ENCODE data around the gene ZC3HAV1. TPM values are rescaled to one million over a fixed set of nuclear protein-coding genes. Genes with fewer than 3 reads are reported as not detected.

Gene ZC3HAV1
- total and polyA plus RNA-seq, 9 of the 15 experiments (the other 6 are each of a cell fraction or from before 2014, with no cell fraction given), result 11.9 to 40.5 (median 23.9) TPM

DNA sequence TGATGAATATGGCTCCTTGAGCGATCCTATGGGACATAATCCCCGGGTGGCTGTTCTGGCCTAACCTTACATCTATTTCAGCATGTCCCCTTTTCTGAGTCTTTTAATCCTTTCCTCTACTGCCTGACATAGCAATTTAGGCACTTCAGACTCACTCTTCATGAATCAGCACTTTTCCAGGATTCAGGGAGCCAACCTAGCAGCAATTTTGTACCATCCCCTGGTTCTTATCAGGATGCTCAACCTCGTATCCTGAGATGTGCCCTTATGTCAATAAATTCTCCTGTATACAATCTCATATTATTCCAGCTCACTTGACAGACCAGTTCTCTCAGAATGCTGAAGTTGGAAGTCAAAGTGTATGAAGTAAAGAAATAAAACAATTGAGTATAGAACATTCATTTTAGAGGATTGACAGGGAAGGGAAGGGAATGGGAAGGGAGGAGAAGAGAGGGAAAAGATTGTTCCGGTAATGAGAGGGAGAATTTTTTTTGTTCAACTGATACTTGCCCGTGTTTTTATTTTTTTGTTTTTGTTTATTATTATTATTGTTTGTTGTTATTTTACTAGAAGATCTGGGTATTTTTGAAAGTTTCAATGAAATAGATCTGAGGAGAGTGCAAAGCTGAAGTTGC, 8.2 kb upstream of the ZC3HAV1 start (continued):
- no peak for TF ChIP-seq ZNF707 (CRISPR knock-in tag; conservative IDR thresholded peaks at IDR 0.05)
- TF ChIP-seq, protein P1, sequence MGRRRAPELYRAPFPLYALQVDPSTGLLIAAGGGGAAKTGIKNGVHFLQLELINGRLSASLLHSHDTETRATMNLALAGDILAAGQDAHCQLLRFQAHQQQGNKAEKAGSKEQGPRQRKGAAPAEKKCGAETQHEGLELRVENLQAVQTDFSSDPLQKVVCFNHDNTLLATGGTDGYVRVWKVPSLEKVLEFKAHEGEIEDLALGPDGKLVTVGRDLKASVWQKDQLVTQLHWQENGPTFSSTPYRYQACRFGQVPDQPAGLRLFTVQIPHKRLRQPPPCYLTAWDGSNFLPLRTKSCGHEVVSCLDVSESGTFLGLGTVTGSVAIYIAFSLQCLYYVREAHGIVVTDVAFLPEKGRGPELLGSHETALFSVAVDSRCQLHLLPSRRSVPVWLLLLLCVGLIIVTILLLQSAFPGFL (CRISPR knock-in tag; IDR thresholded peaks at IDR 0.05), result 0 out of 2 replicates have a peak, but pooled peaks have one; percentile 37
- TF ChIP-seq NFIX (CRISPR knock-in tag; IDR thresholded peaks at IDR 0.05; ENCODE audit: low read depth), result no peak
- TF ChIP-seq, protein P2, sequence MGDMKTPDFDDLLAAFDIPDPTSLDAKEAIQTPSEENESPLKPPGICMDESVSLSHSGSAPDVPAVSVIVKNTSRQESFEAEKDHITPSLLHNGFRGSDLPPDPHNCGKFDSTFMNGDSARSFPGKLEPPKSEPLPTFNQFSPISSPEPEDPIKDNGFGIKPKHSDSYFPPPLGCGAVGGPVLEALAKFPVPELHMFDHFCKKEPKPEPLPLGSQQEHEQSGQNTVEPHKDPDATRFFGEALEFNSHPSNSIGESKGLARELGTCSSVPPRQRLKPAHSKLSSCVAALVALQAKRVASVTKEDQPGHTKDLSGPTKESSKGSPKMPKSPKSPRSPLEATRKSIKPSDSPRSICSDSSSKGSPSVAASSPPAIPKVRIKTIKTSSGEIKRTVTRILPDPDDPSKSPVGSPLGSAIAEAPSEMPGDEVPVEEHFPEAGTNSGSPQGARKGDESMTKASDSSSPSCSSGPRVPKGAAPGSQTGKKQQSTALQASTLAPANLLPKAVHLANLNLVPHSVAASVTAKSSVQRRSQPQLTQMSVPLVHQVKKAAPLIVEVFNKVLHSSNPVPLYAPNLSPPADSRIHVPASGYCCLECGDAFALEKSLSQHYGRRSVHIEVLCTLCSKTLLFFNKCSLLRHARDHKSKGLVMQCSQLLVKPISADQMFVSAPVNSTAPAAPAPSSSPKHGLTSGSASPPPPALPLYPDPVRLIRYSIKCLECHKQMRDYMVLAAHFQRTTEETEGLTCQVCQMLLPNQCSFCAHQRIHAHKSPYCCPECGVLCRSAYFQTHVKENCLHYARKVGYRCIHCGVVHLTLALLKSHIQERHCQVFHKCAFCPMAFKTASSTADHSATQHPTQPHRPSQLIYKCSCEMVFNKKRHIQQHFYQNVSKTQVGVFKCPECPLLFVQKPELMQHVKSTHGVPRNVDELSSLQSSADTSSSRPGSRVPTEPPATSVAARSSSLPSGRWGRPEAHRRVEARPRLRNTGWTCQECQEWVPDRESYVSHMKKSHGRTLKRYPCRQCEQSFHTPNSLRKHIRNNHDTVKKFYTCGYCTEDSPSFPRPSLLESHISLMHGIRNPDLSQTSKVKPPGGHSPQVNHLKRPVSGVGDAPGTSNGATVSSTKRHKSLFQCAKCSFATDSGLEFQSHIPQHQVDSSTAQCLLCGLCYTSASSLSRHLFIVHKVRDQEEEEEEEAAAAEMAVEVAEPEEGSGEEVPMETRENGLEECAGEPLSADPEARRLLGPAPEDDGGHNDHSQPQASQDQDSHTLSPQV (IDR thresholded peaks at IDR 0.05), result 0 out of 2 replicates have a peak, but pooled peaks have one; percentile 15
- TF ChIP-seq, protein P3, sequence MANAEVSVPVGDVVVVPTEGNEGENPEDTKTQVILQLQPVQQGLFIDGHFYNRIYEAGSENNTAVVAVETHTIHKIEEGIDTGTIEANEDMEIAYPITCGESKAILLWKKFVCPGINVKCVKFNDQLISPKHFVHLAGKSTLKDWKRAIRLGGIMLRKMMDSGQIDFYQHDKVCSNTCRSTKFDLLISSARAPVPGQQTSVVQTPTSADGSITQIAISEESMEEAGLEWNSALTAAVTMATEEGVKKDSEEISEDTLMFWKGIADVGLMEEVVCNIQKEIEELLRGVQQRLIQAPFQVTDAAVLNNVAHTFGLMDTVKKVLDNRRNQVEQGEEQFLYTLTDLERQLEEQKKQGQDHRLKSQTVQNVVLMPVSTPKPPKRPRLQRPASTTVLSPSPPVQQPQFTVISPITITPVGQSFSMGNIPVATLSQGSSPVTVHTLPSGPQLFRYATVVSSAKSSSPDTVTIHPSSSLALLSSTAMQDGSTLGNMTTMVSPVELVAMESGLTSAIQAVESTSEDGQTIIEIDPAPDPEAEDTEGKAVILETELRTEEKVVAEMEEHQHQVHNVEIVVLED (CRISPR knock-in tag; IDR thresholded peaks at IDR 0.05), result 0 out of 2 replicates have a peak, but pooled peaks have one; percentile 14
- 0 out of 2 replicates have a peak, but pooled peaks have one; percentile 8 for TF ChIP-seq ARID2 (IDR thresholded peaks at IDR 0.05)
- TF ChIP-seq PHB2 (IDR thresholded peaks at IDR 0.05; ENCODE audit: low read depth), result peak; percentile 9; the same call in 1 of the 2 replicates
- 0 out of 2 replicates have a peak, but pooled peaks have one; percentile 45 for TF ChIP-seq ZBTB17 (CRISPR knock-in tag; IDR thresholded peaks at IDR 0.05)
- TF ChIP-seq CTBP1 (IDR thresholded peaks at IDR 0.05; ENCODE audit: borderline replicate concordance), result peak; percentile 76
- TF ChIP-seq, protein P4, sequence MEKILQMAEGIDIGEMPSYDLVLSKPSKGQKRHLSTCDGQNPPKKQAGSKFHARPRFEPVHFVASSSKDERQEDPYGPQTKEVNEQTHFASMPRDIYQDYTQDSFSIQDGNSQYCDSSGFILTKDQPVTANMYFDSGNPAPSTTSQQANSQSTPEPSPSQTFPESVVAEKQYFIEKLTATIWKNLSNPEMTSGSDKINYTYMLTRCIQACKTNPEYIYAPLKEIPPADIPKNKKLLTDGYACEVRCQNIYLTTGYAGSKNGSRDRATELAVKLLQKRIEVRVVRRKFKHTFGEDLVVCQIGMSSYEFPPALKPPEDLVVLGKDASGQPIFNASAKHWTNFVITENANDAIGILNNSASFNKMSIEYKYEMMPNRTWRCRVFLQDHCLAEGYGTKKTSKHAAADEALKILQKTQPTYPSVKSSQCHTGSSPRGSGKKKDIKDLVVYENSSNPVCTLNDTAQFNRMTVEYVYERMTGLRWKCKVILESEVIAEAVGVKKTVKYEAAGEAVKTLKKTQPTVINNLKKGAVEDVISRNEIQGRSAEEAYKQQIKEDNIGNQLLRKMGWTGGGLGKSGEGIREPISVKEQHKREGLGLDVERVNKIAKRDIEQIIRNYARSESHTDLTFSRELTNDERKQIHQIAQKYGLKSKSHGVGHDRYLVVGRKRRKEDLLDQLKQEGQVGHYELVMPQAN (IDR thresholded peaks at IDR 0.05; ENCODE audit: borderline replicate concordance), result peak; percentile 75
- TF ChIP-seq SRSF7 (optimal IDR thresholded peaks at IDR 0.05; ENCODE audit: low read depth, low read length), result no peak
- TF ChIP-seq TOE1 (IDR thresholded peaks at IDR 0.05; ENCODE audit: borderline replicate concordance), result peak; percentile 42; the same call in 1 of the 2 replicates
- no peak for TF ChIP-seq TOE1 (CRISPR knock-in tag; IDR thresholded peaks at IDR 0.05; ENCODE audit: borderline replicate concordance, low read depth)
- no peak for TF ChIP-seq SIRT6 (IDR thresholded peaks at IDR 0.05; ENCODE audit: low read depth, low read length)
- TF ChIP-seq LCOR (CRISPR knock-in tag; IDR thresholded peaks at IDR 0.05), result 0 out of 2 replicates have a peak, but pooled peaks have one; percentile 9
- TF ChIP-seq, protein P5, sequence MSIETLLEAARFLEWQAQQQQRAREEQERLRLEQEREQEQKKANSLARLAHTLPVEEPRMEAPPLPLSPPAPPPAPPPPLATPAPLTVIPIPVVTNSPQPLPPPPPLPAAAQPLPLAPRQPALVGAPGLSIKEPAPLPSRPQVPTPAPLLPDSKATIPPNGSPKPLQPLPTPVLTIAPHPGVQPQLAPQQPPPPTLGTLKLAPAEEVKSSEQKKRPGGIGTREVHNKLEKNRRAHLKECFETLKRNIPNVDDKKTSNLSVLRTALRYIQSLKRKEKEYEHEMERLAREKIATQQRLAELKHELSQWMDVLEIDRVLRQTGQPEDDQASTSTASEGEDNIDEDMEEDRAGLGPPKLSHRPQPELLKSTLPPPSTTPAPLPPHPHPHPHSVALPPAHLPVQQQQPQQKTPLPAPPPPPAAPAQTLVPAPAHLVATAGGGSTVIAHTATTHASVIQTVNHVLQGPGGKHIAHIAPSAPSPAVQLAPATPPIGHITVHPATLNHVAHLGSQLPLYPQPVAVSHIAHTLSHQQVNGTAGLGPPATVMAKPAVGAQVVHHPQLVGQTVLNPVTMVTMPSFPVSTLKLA (conservative IDR thresholded peaks at IDR 0.05), result peak; percentile 30 to 38; a peak in 2 of 4 replicates
- peak; percentile 82; the same call in 1 of the 2 replicates for TF ChIP-seq HLTF (IDR thresholded peaks at IDR 0.05)

All from K562 (cell line).